Measurements from ENCODE around the gene DUSP3. TPM values are rescaled to one million over a fixed set of nuclear protein-coding genes. Genes with fewer than 3 reads are reported as not detected.

Gene DUSP3
- total and polyA plus RNA-seq, 10 of the 15 experiments (the other 5 are each of a cell fraction or from before 2014, with no cell fraction given), result 1.5 to 12.1 (median 3.8) TPM

DNA sequence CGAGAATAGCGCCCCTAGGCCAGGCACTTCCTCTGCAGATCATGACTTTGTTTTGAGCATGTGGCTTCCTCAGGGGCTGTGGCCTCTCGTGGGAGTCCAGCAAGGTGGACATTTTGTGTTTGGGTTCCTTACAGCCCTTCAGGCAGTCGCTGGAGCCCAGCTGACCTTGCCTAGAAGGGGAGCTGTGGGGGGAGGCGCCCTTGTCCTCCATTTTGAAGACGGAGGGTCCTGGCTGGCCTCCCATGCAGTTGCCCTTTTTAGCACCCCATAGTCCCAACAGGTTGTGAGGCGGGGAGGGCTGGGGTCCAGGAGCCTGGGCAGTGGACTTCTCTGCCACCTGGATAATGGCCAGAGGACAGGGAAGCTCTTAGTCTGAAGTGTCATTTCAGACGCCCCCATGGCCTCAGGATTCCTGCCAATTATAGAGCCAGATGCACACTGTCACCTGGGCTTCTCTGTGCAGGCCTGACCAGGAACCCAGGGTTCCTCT is 21.6 kb downstream of the DUSP3 start:
- no peak overlapping the region for H3K27ac ChIP-seq (ENCODE audit: control insufficient read depth, insufficient read depth)
- no peaks in the 10 kb centered on the region for H3K79me2 ChIP-seq (ENCODE audit: control insufficient read depth, insufficient read depth, low read length)
- DNase-seq (ENCODE audit: low read depth, low spot score), result no peak
- CTCF ChIA-PET, result interaction anchor here (4.8 to 14.6 kb wide), 3 partner anchors 10 to 181 kb away, joined by 24 to 515 read pairs (median 134); no protein-coding TSS in a partner anchor
- no TSS peak for BruUV-seq (replicated peaks)
- no peaks in the 10 kb centered on the region for H3K9me3 ChIP-seq (replicated peaks; ENCODE audit: control insufficient read depth, insufficient read depth, low read length)
- peaks cover 5 to 6% of the 10 kb centered on the region in 2 experiments for H3K27me3 ChIP-seq (replicated peaks in 1 of 2; ENCODE audit: control insufficient read depth in 2 of 2, insufficient read depth in 2 of 2, low read length in 1 of 2)
- RAD21 ChIA-PET (ENCODE audit: unreplicated experiment), result interaction anchor here (0.6 to 11.0 kb wide), 3 partner anchors 10 to 61 kb away, joined by 3 to 171 read pairs (median 4); no protein-coding TSS in a partner anchor
- no peak for FAIRE-seq
- 39% methylated on average over 8 of the region's 8 CpGs for WGBS (ENCODE audit: insufficient coverage, insufficient replicate concordance, low lambda C conversion rate, missing lambda C conversion rate)
- no peak overlapping the region for H3K9ac ChIP-seq (ENCODE audit: control insufficient read depth, insufficient read depth, low read length)
- intact Hi-C loops (cut with micrococcal nuclease; ENCODE audit: unreplicated experiment), result no loop called here
- no peaks in the 10 kb centered on the region for H3K36me3 ChIP-seq (ENCODE audit: control insufficient read depth in 2 of 2, insufficient read depth in 2 of 2, low read length in 1 of 2)
- SMC1A ChIA-PET (ENCODE audit: uncharacterized antibody, unreplicated experiment), result interaction anchor here (1.0 to 7.4 kb wide), 3 partner anchors 60 to 180 kb away, joined by 5 to 171 read pairs (median 11); no protein-coding TSS in a partner anchor
- no peak overlapping the region for H3K4me2 ChIP-seq (ENCODE audit: control insufficient read depth, insufficient read depth)
- H4K20me1 ChIP-seq (ENCODE audit: control insufficient read depth, insufficient read depth), result no peaks in the 10 kb centered on the region
- no peak overlapping the region for H2AFZ ChIP-seq (ENCODE audit: control insufficient read depth, low read depth, low read length)
- in situ Hi-C loops (cut with MboI), result no loop called here
- H3K4me1 ChIP-seq (ENCODE audit: control insufficient read depth, insufficient read depth, low read length), result no peaks in the 10 kb centered on the region
- no peak overlapping the region for H3K4me3 ChIP-seq
- TF ChIP-seq TCF3 (IDR thresholded peaks at IDR 0.05; ENCODE audit: borderline replicate concordance, insufficient read depth, low read depth, low read length), result no peak
- TF ChIP-seq, protein P1, sequence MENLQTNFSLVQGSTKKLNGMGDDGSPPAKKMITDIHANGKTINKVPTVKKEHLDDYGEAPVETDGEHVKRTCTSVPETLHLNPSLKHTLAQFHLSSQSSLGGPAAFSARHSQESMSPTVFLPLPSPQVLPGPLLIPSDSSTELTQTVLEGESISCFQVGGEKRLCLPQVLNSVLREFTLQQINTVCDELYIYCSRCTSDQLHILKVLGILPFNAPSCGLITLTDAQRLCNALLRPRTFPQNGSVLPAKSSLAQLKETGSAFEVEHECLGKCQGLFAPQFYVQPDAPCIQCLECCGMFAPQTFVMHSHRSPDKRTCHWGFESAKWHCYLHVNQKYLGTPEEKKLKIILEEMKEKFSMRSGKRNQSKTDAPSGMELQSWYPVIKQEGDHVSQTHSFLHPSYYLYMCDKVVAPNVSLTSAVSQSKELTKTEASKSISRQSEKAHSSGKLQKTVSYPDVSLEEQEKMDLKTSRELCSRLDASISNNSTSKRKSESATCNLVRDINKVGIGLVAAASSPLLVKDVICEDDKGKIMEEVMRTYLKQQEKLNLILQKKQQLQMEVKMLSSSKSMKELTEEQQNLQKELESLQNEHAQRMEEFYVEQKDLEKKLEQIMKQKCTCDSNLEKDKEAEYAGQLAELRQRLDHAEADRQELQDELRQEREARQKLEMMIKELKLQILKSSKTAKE (IDR thresholded peaks at IDR 0.05; ENCODE audit: low read depth, poor library complexity, severe bottlenecking), result no peak
- TF ChIP-seq MEF2A (IDR thresholded peaks at IDR 0.05; ENCODE audit: insufficient read depth, low read depth, low read length), result no peak
- TF ChIP-seq POLR2AphosphoS2 (IDR thresholded peaks at IDR 0.05; ENCODE audit: low read depth, low read length), result no peak
- TF ChIP-seq ZNF24 (IDR thresholded peaks at IDR 0.05), result no peak
- no peak for TF ChIP-seq ZNF622 (IDR thresholded peaks at IDR 0.05)
- no peak for TF ChIP-seq SREBF1 (IDR thresholded peaks at IDR 0.05; ENCODE audit: low read length)
- TF ChIP-seq EED (IDR thresholded peaks at IDR 0.05; ENCODE audit: low read depth), result no peak
- no peak for ATAC-seq
- POLR2A ChIA-PET, result no interaction called here
